GM12872 (cell line): ENCODE results near the gene PHC2.

Experiments
- TF ChIP-seq, protein P1 (sequence below): IDR thresholded peaks from 3 replicates; pipeline ENCODE4 v1.5.1; 2011; ENCODE audit warnings: low read depth, mild to moderate bottlenecking, low read length, moderate library complexity; ENCODE audit not compliant: insufficient read depth

The PHC2 gene

DNA sequence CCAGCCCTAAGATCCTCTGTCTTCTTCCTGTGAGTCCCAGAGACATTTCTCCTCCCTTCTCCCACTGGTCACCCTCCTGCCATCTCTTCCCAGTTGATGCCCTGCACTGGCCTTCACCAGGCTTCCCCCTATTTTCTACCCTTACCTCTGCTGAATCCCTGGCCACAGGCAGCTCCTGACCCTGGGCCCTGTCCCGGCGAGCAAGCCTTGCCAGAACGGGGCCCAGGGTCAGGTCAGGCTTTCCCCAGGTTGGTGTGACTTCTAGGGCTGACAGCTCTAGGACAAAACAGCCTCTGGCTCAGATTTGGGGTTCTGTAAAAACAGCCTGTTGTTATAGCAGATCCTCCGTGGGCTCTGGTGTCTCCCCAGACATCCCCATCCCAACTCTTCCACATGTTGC lies 57.3 kb downstream of the PHC2 start:
- TF ChIP-seq, protein P1, sequence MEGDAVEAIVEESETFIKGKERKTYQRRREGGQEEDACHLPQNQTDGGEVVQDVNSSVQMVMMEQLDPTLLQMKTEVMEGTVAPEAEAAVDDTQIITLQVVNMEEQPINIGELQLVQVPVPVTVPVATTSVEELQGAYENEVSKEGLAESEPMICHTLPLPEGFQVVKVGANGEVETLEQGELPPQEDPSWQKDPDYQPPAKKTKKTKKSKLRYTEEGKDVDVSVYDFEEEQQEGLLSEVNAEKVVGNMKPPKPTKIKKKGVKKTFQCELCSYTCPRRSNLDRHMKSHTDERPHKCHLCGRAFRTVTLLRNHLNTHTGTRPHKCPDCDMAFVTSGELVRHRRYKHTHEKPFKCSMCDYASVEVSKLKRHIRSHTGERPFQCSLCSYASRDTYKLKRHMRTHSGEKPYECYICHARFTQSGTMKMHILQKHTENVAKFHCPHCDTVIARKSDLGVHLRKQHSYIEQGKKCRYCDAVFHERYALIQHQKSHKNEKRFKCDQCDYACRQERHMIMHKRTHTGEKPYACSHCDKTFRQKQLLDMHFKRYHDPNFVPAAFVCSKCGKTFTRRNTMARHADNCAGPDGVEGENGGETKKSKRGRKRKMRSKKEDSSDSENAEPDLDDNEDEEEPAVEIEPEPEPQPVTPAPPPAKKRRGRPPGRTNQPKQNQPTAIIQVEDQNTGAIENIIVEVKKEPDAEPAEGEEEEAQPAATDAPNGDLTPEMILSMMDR: no peak

DNA sequence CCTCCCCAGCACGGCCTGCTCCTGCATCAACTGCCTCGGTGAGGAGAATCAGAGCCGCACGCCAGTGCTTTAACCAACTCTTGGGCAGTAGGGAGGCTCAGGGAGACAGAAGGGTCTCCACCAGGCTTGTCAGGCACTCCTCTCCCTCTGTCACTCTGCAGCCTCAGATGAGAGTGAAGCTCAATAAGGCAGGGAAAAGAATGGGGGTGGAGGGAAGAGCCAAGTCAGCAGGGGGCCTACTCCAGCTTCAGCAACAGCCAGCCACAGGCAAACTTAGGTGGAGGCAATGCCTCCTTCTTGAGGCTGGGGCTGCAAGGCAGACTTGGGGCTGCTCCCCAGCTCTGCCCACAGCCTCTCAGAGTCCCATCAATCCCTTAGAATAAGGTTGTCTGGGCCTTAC lies 58.2 kb downstream of the PHC2 start:
- TF ChIP-seq, protein P1: no peak

DNA sequence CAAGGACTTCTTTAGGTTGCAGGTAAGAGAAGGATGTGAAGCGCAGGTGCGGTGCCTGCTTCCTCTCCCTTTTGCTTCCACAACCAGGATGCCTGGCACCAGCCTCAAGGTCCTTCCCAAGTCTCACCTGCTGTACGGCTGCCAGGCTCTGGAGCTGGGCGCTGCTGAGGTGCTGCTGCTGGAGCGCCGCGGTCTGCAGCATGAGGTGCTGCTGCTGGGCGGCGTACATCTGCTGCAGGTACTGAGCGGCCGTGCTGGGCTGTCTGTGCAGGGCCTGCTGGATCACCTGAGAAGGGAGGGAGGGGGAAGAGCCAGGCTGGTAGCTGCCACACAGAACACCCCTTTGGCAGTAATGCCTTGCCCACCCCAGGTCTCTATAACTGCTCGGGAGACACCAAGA lies 58.7 kb downstream of the PHC2 start:
- TF ChIP-seq, protein P1: no peak

DNA sequence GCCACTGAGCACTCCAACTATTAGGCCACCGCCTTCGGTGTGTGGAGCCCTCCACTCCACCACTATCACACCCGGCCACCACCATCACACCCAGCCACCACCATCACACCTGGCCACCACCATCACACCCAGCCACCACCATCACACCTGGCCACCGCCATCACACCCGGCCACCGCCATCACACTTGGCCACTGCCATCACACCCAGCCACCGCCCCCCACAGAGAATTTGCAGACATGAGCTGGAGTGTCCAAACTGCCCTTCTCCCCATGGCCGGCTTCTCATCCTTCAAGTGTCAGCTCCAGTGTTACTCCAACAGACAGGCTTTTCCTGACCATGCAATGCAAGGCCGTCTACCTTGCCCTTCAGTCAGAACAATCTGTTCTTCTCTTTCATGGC lies 59.6 kb downstream of the PHC2 start:
- TF ChIP-seq, protein P1: no peak

DNA sequence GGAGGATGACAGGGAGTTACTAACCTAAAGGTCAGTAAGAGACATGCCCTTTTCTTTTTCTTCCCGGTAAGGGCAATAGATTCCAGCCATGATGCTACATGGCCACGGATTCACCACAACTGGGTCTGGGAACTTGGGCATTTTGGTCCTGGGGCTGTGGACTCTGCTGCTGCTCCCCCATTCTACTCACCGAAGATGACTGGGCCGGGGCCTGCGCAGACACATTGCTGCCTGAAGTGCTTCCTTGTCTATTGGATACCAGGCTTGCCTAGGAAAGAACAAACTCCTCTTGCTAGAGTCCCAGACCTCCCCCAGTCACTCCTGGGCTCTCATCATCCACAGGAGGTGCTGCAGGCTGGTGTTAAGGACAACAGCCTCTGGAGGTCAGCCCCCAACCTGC lies 60.1 kb downstream of the PHC2 start:
- TF ChIP-seq, protein P1: no peak

DNA sequence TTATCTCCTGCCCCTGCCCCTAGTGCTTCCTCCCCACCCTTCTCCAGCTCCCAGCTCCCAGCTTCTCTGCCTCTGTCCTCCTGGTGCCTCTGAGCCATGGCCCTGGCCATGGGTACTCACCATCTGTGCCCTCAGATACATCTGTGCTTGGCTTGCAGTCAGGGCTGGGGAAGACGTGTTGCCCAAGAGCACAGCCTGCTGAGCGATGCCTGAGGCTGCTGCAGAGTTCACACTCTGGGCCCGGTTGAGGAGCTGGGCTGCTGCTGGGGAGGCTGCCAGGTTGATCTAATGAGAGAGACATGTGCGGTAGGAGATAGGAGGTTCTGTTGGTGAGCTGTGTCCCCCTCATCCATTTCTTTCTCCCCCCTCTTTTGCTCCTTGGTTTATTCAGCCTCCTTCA lies 60.6 kb downstream of the PHC2 start:
- TF ChIP-seq, protein P1: no peak

DNA sequence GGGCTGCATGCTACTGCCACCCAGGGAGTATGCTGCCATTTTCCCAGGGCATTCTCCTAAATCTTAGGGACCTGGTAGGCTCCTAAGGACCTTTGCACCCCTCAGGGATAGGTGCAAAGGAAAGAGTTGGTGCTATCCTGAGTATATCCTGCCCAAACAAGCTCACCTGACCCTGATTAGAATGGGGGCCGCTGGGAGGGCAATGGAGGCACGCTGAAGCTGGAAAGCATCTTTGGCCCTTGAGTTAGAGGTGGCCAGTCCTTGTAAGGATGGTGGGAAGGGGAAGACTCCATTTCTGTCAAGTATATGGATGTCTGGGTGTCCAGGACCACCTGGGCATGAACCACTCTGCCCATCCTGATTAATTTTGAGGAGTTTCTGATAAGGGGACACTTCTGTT lies 61.1 kb downstream of the PHC2 start:
- TF ChIP-seq, protein P1: no peak

DNA sequence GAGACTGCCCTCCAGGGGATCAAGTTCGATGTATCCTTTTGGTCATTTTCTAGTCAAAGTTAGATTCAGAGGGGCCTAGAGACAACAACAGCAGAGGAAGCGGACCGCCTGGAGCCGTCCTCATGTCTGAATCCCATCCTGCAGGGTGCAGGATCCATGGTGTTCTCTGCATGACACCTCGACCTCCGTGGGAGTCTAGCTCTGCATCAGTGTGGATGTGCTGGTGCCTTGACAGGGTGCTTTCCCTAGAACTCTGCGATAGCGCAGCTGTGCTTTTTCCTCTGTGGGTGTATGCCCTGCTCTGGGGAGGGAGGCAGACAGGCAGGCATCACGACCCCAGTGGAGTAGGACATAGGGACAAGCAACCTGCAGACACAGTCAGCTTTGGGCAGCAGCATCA lies 61.8 kb downstream of the PHC2 start:
- TF ChIP-seq, protein P1: no peak
